ENCODE results near the gene DPP9. TPM values are rescaled to one million over a fixed set of nuclear protein-coding genes. Genes with fewer than 3 reads are reported as not detected.
A peak's percentile ranks its signal among the peaks of the same experiment; 100 is the strongest.

DPP9 gene
- total RNA-seq: 13.4 TPM
- 37.9 TPM for polyA plus RNA-seq
- long read RNA-seq, donor 1: 0 reads
- long read RNA-seq, donor 2, full-length matches to known transcripts: 5 of 5 reads
- long read RNA-seq, donor 2, partial matches to known transcripts: 0 of 5 reads
- long read RNA-seq, donor 2, other reads (novel, unspliced or antisense): 0 of 5 reads
- long read RNA-seq, donor 3, full-length matches to known transcripts: 9 of 21 reads
- long read RNA-seq, donor 3, partial matches to known transcripts: 12 of 21 reads
- long read RNA-seq, donor 3, other reads (novel, unspliced or antisense): 0 of 21 reads
- long read RNA-seq, donor 4, full-length matches to known transcripts: 1 of 1 reads
- long read RNA-seq, donor 4, partial matches to known transcripts: 0 of 1 reads
- long read RNA-seq, donor 4, other reads (novel, unspliced or antisense): 0 of 1 reads
- long read RNA-seq, donor 5, full-length matches to known transcripts: 4 of 4 reads
- long read RNA-seq, donor 5, partial matches to known transcripts: 0 of 4 reads
- long read RNA-seq, donor 5, other reads (novel, unspliced or antisense): 0 of 4 reads
- long read RNA-seq, donor 6, full-length matches to known transcripts: 3 of 3 reads
- long read RNA-seq, donor 6, partial matches to known transcripts: 0 of 3 reads
- long read RNA-seq, donor 6, other reads (novel, unspliced or antisense): 0 of 3 reads
- long read RNA-seq, donor 7: 0 reads
- long read RNA-seq, donor 8, full-length matches to known transcripts: 1 of 1 reads
- long read RNA-seq, donor 8, partial matches to known transcripts: 0 of 1 reads
- long read RNA-seq, donor 8, other reads (novel, unspliced or antisense): 0 of 1 reads
- long read RNA-seq, donor 9: 0 reads
- long read RNA-seq, donor 10: 0 reads

GRCh38 chr19:4723595-4724514 lies at the start of gene DPP9:
Gene DPP9 (minus strand): TSS chr19:4723842. CDS start chr19:4719906, 3,936 bp downstream.
- peaks cover 12 to 34% of the 10 kb centered on the region in 2 donors for H3K4me1 ChIP-seq (ENCODE audit: control insufficient read depth in 2 of 2, insufficient read depth in 2 of 2, low read length in 2 of 2)
- H3K27ac ChIP-seq (ENCODE audit: low read depth in 1 of 2, low read length in 1 of 2): peak within 1 kb of the TSS; percentile 78 to 88
- H3K36me3 ChIP-seq (ENCODE audit: control insufficient read depth in 2 of 2, insufficient read depth in 2 of 2, low read length in 1 of 2): peaks cover 16 to 20% of the 10 kb centered on the region in 2 donors
- under 1% methylated on average over 79 of the region's 79 CpGs for WGBS
- H3K27me3 ChIP-seq (ENCODE audit: control insufficient read depth in 2 of 2, insufficient read depth in 1 of 2, low read length in 1 of 2): no peaks in the 10 kb centered on the region
- H3K9me3 ChIP-seq (ENCODE audit: control insufficient read depth in 2 of 2, insufficient read depth in 1 of 2, low read length in 1 of 2): no peaks in the 10 kb centered on the region
- H3K4me3 ChIP-seq (ENCODE audit: low read length in 2 of 2): peak within 1 kb of the TSS; percentile 77 to 97
- peak; percentile 97 to 100 (median 100) for DNase-seq (ENCODE audit: low read depth in 6 of 9, low spot score in 9 of 9)

- Histone ChIP-seq H3K27ac (ENCODE audit: low read depth in 1 of 2, low read length in 1 of 2) (no peak overlapping the region), H3K36me3 (ENCODE audit: control insufficient read depth in 2 of 2, insufficient read depth in 2 of 2, low read length in 1 of 2) (no peaks in the 10 kb centered on the region), H3K4me1 (ENCODE audit: control insufficient read depth in 2 of 2, insufficient read depth in 2 of 2, low read length in 2 of 2) (peaks cover 0 to 2% of the 10 kb centered on the region in 2 donors), H3K4me3 (ENCODE audit: low read length in 2 of 2) (no peak overlapping the region), H3K9me3 (ENCODE audit: control insufficient read depth in 2 of 2, insufficient read depth in 1 of 2, low read length in 1 of 2) (peaks cover 2 to 13% of the 10 kb centered on the region in 2 donors), H3K27me3 (ENCODE audit: control insufficient read depth in 2 of 2, insufficient read depth in 1 of 2, low read length in 1 of 2) (peaks cover 0 to 4% of the 10 kb centered on the region in 2 donors)
- WGBS: 78% methylated on average over 9 of the region's 9 CpGs
- no peak for DNase-seq (ENCODE audit: low read depth in 6 of 9, low spot score in 9 of 9)
Measured at GRCh38 chr19:4773047-4773640, 49.5 kb upstream of the DPP9 start.

- DNase-seq (ENCODE audit: low read depth in 6 of 9, low spot score in 9 of 9): no peak
- Histone ChIP-seq H3K4me3 (ENCODE audit: low read length in 2 of 2) (no peak overlapping the region), H3K9me3 (ENCODE audit: control insufficient read depth in 2 of 2, insufficient read depth in 1 of 2, low read length in 1 of 2) (peaks cover 2 to 13% of the 10 kb centered on the region in 2 donors), H3K27me3 (ENCODE audit: control insufficient read depth in 2 of 2, insufficient read depth in 1 of 2, low read length in 1 of 2) (peaks cover 0 to 2% of the 10 kb centered on the region in 2 donors), H3K27ac (ENCODE audit: low read depth in 1 of 2, low read length in 1 of 2) (no peak overlapping the region), H3K4me1 (ENCODE audit: control insufficient read depth in 2 of 2, insufficient read depth in 2 of 2, low read length in 2 of 2) (peaks cover 0 to 2% of the 10 kb centered on the region in 2 donors), H3K36me3 (ENCODE audit: control insufficient read depth in 2 of 2, insufficient read depth in 2 of 2, low read length in 1 of 2) (no peaks in the 10 kb centered on the region)
- WGBS: 67% methylated on average over 2 of the region's 2 CpGs
Measured at GRCh38 chr19:4772566-4772965, 48.9 kb upstream of the DPP9 start.

GRCh38 chr19:4768934-4769777 lies 45.5 kb upstream of the DPP9 start:
- no peak overlapping the region for H3K27ac ChIP-seq (ENCODE audit: low read depth in 1 of 2, low read length in 1 of 2)
- H3K4me1 ChIP-seq (ENCODE audit: control insufficient read depth in 2 of 2, insufficient read depth in 2 of 2, low read length in 2 of 2): peaks cover 0 to 2% of the 10 kb centered on the region in 2 donors
- H3K36me3 ChIP-seq (ENCODE audit: control insufficient read depth in 2 of 2, insufficient read depth in 2 of 2, low read length in 1 of 2): no peaks in the 10 kb centered on the region
- H3K27me3 ChIP-seq (ENCODE audit: control insufficient read depth in 2 of 2, insufficient read depth in 1 of 2, low read length in 1 of 2): peaks cover 0 to 2% of the 10 kb centered on the region in 2 donors
- WGBS: 16% methylated on average over 37 of the region's 37 CpGs
- DNase-seq (ENCODE audit: low read depth in 6 of 9, low spot score in 9 of 9): peak; percentile 63 to 89 (median 75)
- H3K4me3 ChIP-seq (ENCODE audit: low read length in 2 of 2): no peak overlapping the region
- peaks cover 2 to 13% of the 10 kb centered on the region in 2 donors for H3K9me3 ChIP-seq (ENCODE audit: control insufficient read depth in 2 of 2, insufficient read depth in 1 of 2, low read length in 1 of 2)

- Histone ChIP-seq H3K9me3 (ENCODE audit: control insufficient read depth in 2 of 2, insufficient read depth in 1 of 2, low read length in 1 of 2) (peaks cover 2 to 7% of the 10 kb centered on the region in 2 donors), H3K27me3 (ENCODE audit: control insufficient read depth in 2 of 2, insufficient read depth in 1 of 2, low read length in 1 of 2) (peaks cover 4 to 38% of the 10 kb centered on the region in 2 donors), H3K4me3 (ENCODE audit: low read length in 2 of 2) (no peak overlapping the region), H3K4me1 (ENCODE audit: control insufficient read depth in 2 of 2, insufficient read depth in 2 of 2, low read length in 2 of 2) (peaks cover 5 to 8% of the 10 kb centered on the region in 2 donors), H3K36me3 (ENCODE audit: control insufficient read depth in 2 of 2, insufficient read depth in 2 of 2, low read length in 1 of 2) (no peaks in the 10 kb centered on the region), H3K27ac (ENCODE audit: low read depth in 1 of 2, low read length in 1 of 2) (no peak overlapping the region)
- no peak for DNase-seq (ENCODE audit: low read depth in 6 of 9, low spot score in 9 of 9)
- 86% methylated on average over 5 of the region's 5 CpGs for WGBS
Measured at GRCh38 chr19:4764393-4764660, 40.7 kb upstream of the DPP9 start.

GRCh38 chr19:4763021-4763420 lies 39.4 kb upstream of the DPP9 start:
- Histone ChIP-seq H3K36me3 (ENCODE audit: control insufficient read depth in 2 of 2, insufficient read depth in 2 of 2, low read length in 1 of 2) (no peaks in the 10 kb centered on the region), H3K27me3 (ENCODE audit: control insufficient read depth in 2 of 2, insufficient read depth in 1 of 2, low read length in 1 of 2) (peaks cover 10 to 51% of the 10 kb centered on the region in 2 donors), H3K4me3 (ENCODE audit: low read length in 2 of 2) (no peak overlapping the region), H3K27ac (ENCODE audit: low read depth in 1 of 2, low read length in 1 of 2) (no peak overlapping the region), H3K9me3 (ENCODE audit: control insufficient read depth in 2 of 2, insufficient read depth in 1 of 2, low read length in 1 of 2) (no peaks in the 10 kb centered on the region), H3K4me1 (ENCODE audit: control insufficient read depth in 2 of 2, insufficient read depth in 2 of 2, low read length in 2 of 2) (peaks cover 3 to 8% of the 10 kb centered on the region in 2 donors)
- 86% methylated on average over 6 of the region's 6 CpGs for WGBS
- DNase-seq (ENCODE audit: low read depth in 6 of 9, low spot score in 9 of 9): no peak

- WGBS: 48% methylated on average over 10 of the region's 10 CpGs
- Histone ChIP-seq H3K4me3 (ENCODE audit: low read length in 2 of 2) (no peak overlapping the region), H3K27ac (ENCODE audit: low read depth in 1 of 2, low read length in 1 of 2) (no peak overlapping the region)
Measured at GRCh38 chr19:4760285-4760650, 36.6 kb upstream of the DPP9 start.

More at GRCh38 chr19:4760285-4760650, 36.6 kb upstream of the DPP9 start:
- Histone ChIP-seq H3K36me3 (ENCODE audit: control insufficient read depth in 2 of 2, insufficient read depth in 2 of 2, low read length in 1 of 2) (no peaks in the 10 kb centered on the region), H3K9me3 (ENCODE audit: control insufficient read depth in 2 of 2, insufficient read depth in 1 of 2, low read length in 1 of 2) (no peaks in the 10 kb centered on the region), H3K4me1 (ENCODE audit: control insufficient read depth in 2 of 2, insufficient read depth in 2 of 2, low read length in 2 of 2) (peaks cover 3 to 8% of the 10 kb centered on the region in 2 donors), H3K27me3 (ENCODE audit: control insufficient read depth in 2 of 2, insufficient read depth in 1 of 2, low read length in 1 of 2) (peaks cover 10 to 51% of the 10 kb centered on the region in 2 donors)
- DNase-seq (ENCODE audit: low read depth in 6 of 9, low spot score in 9 of 9): no peak

Data from thymus (tissue), 14 donors.